Esophagus squamous epithelium (tissue), 5 donors: ENCODE data around the gene IQSEC3. TPM values are rescaled to one million over a fixed set of nuclear protein-coding genes. Genes with fewer than 3 reads are reported as not detected.
"Not testable (repeated sequence)": the region's sequence is repeated elsewhere in the genome, so short reads cannot be mapped to it uniquely, and the experiment has no call there.

Experiments
- DNase-seq: peaks from one replicate; lab custom pipeline; 2025; lab: John Stamatoyannopoulos, UW
- H3K27ac ChIP-seq, 4 donors: fragments of 200-600 bp; sonication (generic); one replicate each; pipeline ENCODE4 v1.5.1; 2016 to 2019; ENCODE audit warnings: mild to moderate bottlenecking in 1 of 4
- H3K27me3 ChIP-seq, 4 donors: fragments of 200-600 bp; sonication (generic); 1 replicate in 3 of 4; 2 replicates in 1 of 4; pipeline versions ENCODE4 v1.5.1 to v1.6.0; 2017 to 2021; ENCODE audit warnings: antibody characterized with exemption in 1 of 4
- H3K36me3 ChIP-seq, 3 donors: fragments of 200-600 bp; sonication (generic); one replicate each; pipeline ENCODE4 v1.5.1; 2016 to 2019
- H3K4me1 ChIP-seq, 3 donors: fragments of 200-600 bp; sonication (generic); one replicate each; pipeline ENCODE4 v1.5.1; 2017 to 2019
- H3K4me3 ChIP-seq, 4 donors: fragments of 200-600 bp; sonication (generic); 1 replicate in 3 of 4; 2 replicates in 1 of 4; pipeline ENCODE4 v1.5.1; 2016 to 2019; ENCODE audit warnings: mild to moderate bottlenecking in 2 of 4, moderate library complexity in 1 of 4
- H3K9me3 ChIP-seq, 3 donors: fragments of 200-600 bp; sonication (generic); one replicate each; pipeline ENCODE4 v1.5.1; 2016 to 2019
- CTCF ChIP-seq, 6 experiments: fragments of 450-650 bp in 4 of 6; fragments of 200-600 bp in 2 of 6; sonication (generic) in 2 of 6; IDR thresholded peaks; one replicate each; pipeline ENCODE4 v1.5.1; 2016 to 2019; ENCODE audit warnings: antibody characterized with exemption in 6 of 6, mild to moderate bottlenecking in 4 of 6, moderate library complexity in 4 of 6
- POLR2A ChIP-seq, 4 donors: fragments of 450-650 bp; IDR thresholded peaks; one replicate each; pipeline ENCODE4 v1.6.1; 2017; ENCODE audit warnings: antibody characterized with exemption in 4 of 4, mild to moderate bottlenecking in 4 of 4, moderate library complexity in 3 of 4
- WGBS, 2 donors: methylation state at CpG; one replicate each; pipeline ENCODE4 v1.1.5; 2018; 5-methylcytosine and 5-hydroxymethylcytosine counted together
- intact Hi-C: fragments of 100-400 bp; cut with DNase I; formaldehyde crosslinking; loops from one replicate; pipeline ENCODE4 v1.15.0; 2022
- total RNA-seq, 4 donors: library from RNA; depleted of rRNA; stranded (reverse); fragments of >200 nt; gene quantifications; one replicate each; pipeline ENCODE4 v1.1.0, GENCODE V29; 2016
- donor health status: DM: yes; HTN: yes; CAD: no.

Gene IQSEC3
- total RNA-seq, 4 donors from 2014 or later: 0.04 to 0.95 (median 0.08) TPM; not detected in 1

DNA sequence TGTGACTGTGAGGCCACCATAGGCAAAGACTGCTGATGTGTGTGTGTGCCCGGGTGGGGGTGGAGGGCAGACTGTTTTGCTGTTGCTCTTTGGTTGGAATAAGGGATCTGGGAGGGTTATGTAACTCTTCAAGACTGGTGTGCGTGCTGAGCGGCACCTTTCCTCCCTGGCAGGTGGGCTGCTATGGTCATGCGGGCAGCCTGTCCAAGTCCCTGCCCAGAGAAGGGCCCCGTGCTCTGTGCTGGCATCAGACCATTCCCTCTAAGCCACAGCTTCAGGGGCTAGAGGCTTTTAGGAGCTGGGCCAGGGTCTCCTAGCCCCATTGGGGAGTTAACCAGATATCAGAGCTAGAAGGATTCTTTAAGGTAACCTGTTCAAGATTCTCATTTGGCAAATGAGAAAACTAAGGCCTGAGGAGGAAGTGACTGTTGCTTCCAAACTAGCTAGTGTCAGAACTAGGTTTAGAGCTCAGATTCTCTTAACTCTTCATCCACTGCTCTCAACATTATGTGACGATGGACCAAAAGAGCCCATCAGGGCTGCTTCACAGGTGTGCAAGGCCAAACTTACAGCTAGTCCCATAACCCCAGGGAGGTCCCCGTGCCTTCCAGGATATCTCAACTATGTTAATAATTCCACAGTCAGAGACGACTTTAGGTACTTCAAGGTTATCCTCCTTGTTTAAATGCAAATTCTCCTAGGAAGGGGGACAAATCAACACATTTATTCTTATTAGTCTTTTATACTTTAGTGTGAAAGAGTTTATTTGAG, 8.0 kb downstream of the IQSEC3 start:
- WGBS, 2 donors: 77 to 81% methylated on average over 8 of the region's 8 CpGs
- intact Hi-C loops, DNase-seq, H3K9me3 ChIP-seq, H3K4me1 ChIP-seq, H3K36me3 ChIP-seq, H3K27ac ChIP-seq, H3K4me3 ChIP-seq: not testable (repeated sequence)
- H3K27me3 ChIP-seq: peaks cover 4 to 83% (median 7%) of the 10 kb centered on the region in 4 donors

GRCh38 chr12:75541-75940, 9.0 kb downstream of the IQSEC3 start:
- DNase-seq, H3K36me3 ChIP-seq, H3K27ac ChIP-seq, intact Hi-C loops, H3K9me3 ChIP-seq, H3K4me1 ChIP-seq, H3K4me3 ChIP-seq: not testable (repeated sequence)
- WGBS, 2 donors: 74 to 76% methylated on average over 5 of the region's 5 CpGs
- H3K27me3 ChIP-seq: peaks cover 4 to 83% (median 10%) of the 10 kb centered on the region in 4 donors

GRCh38 chr12:76102-76501, 9.5 kb downstream of the IQSEC3 start:
- DNase-seq, H3K9me3 ChIP-seq, H3K36me3 ChIP-seq, H3K27ac ChIP-seq, H3K4me3 ChIP-seq, intact Hi-C loops, H3K4me1 ChIP-seq: not testable (repeated sequence)
- 81 to 88% methylated on average over 10 of the region's 10 CpGs for WGBS, 2 donors
- H3K27me3 ChIP-seq: peaks cover 4 to 83% (median 10%) of the 10 kb centered on the region in 4 donors

GRCh38 chr12:76551-76950, 10.0 kb downstream of the IQSEC3 start:
- H3K4me3 ChIP-seq, DNase-seq, intact Hi-C loops, H3K36me3 ChIP-seq, H3K27ac ChIP-seq, H3K4me1 ChIP-seq, H3K9me3 ChIP-seq: not testable (repeated sequence)
- WGBS, 2 donors: 82 to 83% methylated on average over 5 to 6 of the region's 8 CpGs
- H3K27me3 ChIP-seq: peaks cover 4 to 83% (median 10%) of the 10 kb centered on the region in 4 donors

DNA sequence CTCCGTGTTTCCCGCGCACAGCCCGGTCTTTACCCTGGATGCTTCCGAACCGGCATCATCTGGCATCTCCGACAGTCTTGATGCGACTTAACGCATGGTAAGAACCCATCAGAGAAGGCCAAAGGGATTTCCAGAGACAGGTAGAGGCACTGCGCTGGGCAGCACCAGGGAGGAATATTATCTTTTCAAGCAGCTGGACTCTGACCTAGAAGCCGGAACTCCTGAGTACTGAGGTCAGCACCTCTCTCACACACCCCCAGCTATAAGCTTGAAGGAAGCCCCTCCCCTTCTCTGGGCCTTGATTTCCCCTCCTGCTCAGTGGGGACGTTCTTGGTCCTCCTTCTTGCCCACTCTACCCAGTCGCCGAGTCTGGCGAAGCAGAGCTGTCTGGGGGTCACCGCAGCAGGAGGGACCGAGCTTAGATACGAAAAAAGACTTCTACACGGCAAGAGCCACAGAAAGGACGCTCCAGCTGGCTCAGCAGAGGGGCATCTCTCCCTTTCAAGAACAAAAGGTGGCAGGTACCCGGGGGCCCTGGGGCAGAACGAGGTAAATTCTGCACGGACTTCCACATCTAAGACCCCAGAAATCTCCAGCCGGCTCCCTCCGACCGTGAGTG, 10.6 kb downstream of the IQSEC3 start:
- WGBS, 2 donors: 78 to 85% methylated on average over 10 to 11 of the region's 26 CpGs
- DNase-seq, H3K36me3 ChIP-seq, H3K4me1 ChIP-seq, intact Hi-C loops, H3K27ac ChIP-seq, H3K4me3 ChIP-seq, H3K9me3 ChIP-seq: not testable (repeated sequence)
- peaks cover 4 to 84% (median 10%) of the 10 kb centered on the region in 4 donors for H3K27me3 ChIP-seq

DNA sequence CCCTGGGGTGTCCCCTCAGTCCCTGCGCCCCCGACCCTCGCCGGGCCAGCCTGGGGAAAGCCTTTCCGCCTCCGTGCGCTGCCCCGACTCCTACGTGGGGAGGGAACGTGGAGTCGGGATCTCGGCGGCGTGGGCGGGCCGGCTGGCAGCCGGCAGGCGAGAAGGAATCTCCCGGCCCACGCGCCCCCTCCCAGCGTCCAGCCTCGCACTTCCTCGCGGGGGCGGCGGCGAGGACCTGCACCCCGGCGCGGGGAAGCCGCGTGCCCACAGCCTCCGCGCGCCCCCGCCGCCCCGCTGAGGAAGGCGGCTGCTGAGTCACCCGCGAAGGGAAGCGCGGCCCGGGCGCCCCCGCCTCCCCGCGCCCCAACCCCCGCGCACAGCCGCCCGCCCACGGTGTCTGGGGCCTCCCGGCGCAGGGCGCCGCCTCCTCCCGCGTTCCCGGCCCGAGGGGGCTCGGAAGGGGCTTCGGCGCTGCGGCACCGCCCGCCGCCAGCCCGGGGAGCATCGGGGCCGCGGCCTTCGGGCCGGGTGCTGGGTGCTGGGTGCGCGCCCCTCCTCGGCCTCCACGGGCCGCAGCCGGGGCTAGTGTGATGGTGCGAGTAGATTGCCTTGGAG, 11.3 kb downstream of the IQSEC3 start:
- no CpG with 5 or more reads among the region's 82 CpGs for WGBS, 2 donors
- not testable (repeated sequence) for DNase-seq
- H3K4me3 ChIP-seq: peak overlapping the region in 2 of 4 donors; percentile 22 to 54

DNA sequence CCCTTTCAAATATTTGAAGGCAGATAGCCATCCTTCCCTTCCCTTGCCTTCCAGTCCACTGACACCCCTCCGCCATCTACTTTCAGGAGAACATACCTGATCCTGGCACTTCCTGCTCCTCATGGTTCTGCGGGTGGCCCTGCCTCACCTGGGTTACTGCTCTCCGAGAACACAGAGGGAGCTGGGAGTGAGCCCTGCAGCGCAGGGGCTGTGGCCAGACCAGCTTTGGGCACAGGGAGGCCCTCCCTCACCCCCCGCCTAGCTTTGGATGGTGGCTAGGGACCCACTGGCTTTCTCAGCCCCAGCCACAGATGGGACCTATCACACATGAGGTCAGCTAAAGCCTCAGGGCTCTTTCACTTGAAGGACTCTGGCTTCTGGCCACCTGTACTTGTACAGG, 12.4 kb downstream of the IQSEC3 start:
- intact Hi-C loops: no loop called here
- WGBS, 2 donors: 87 to 92% methylated on average over 2 to 3 of the region's 5 CpGs
- Histone ChIP-seq H3K4me3 (no peak overlapping the region), H3K4me1 (peaks cover 0 to 7% (median 4%) of the 10 kb centered on the region in 3 donors), H3K9me3 (no peaks in the 10 kb centered on the region), H3K27ac (no peak overlapping the region), H3K27me3 (peaks cover 4 to 93% (median 10%) of the 10 kb centered on the region in 4 donors), H3K36me3 (no peaks in the 10 kb centered on the region)
- DNase-seq: no peak
- TF ChIP-seq CTCF (IDR thresholded peaks at IDR 0.05) (no peak), POLR2A (IDR thresholded peaks at IDR 0.05) (no peak)

More for the DNA sequence above, 11.3 kb downstream of the IQSEC3 start:
- H3K4me1 ChIP-seq, H3K9me3 ChIP-seq, intact Hi-C loops, H3K36me3 ChIP-seq, H3K27ac ChIP-seq: not testable (repeated sequence)
- peaks cover 4 to 91% (median 10%) of the 10 kb centered on the region in 4 donors for H3K27me3 ChIP-seq

GRCh38 chr12:80681-81190, 14.2 kb downstream of the IQSEC3 start:
- Histone ChIP-seq H3K27me3 (peaks cover 4 to 85% (median 9%) of the 10 kb centered on the region in 4 donors), H3K27ac (no peak overlapping the region), H3K4me1 (peaks cover 0 to 25% (median 4%) of the 10 kb centered on the region in 3 donors), H3K36me3 (no peaks in the 10 kb centered on the region), H3K4me3 (no peak overlapping the region), H3K9me3 (no peaks in the 10 kb centered on the region)
- TF ChIP-seq POLR2A (IDR thresholded peaks at IDR 0.05) (no peak), CTCF (IDR thresholded peaks at IDR 0.05) (no peak)
- intact Hi-C loops: no loop called here
- no peak for DNase-seq
- 39 to 61% methylated on average over 6 of the region's 6 CpGs for WGBS, 2 donors
